IMR-90 (cell line): ENCODE results near the gene TMEM212. TPM values are rescaled to one million over a fixed set of nuclear protein-coding genes. Genes with fewer than 3 reads are reported as not detected.
A peak's percentile ranks its signal among the peaks of the same experiment; 100 is the strongest.

Experiments
- ATAC-seq: fragments of 200-7000 bp; cut with Tn5 transposase; 2 replicates; pipeline ENCODE4 v1.9.1; 2020; ENCODE audit warnings: low read depth, mild to moderate bottlenecking, moderate library complexity
- BruUV-seq: library from RNA; stranded (reverse); fragments of 400-500 nt; replicated peaks from 2 replicates; lab custom pipeline; 2021; lab: Mats Ljungman, UMichigan
- CTCF ChIA-PET: fragments of 300-600 bp; formaldehyde crosslinking; extraction: SDS; loops from one replicate; lab custom pipeline; 2021; ENCODE audit warnings: antibody characterized with exemption; lab: Yijun Ruan, JAX
- POLR2A ChIA-PET: fragments of 300-600 bp; sonication (Branson Sonifier 250); formaldehyde crosslinking; loops from one replicate; lab custom pipeline; 2022; ENCODE audit warnings: antibody characterized with exemption; ENCODE audit not compliant: unreplicated experiment; lab: Charles Lee
- DNase-seq: peaks from one replicate; pipeline ENCODE4 v3.0.0; 2013
- H2AFZ ChIP-seq: replicated peaks from 2 replicates; pipeline ENCODE3; 2013; ENCODE audit warnings: low read length, mild to moderate bottlenecking; ENCODE audit not compliant: poor library complexity
- H2AK5ac ChIP-seq: 2 replicates; pipeline ENCODE4 v1.6.1; 2013; ENCODE audit warnings: low read depth, low read length, inconsistent platforms
- H2AK9ac ChIP-seq: replicated peaks from 2 replicates; pipeline ENCODE3; 2013; ENCODE audit warnings: mild to moderate bottlenecking, low read depth, low read length, moderate library complexity; ENCODE audit not compliant: poor library complexity
- H2BK120ac ChIP-seq: 2 replicates; pipeline ENCODE4 v1.6.1; 2013; ENCODE audit warnings: low read depth, low read length, inconsistent platforms
- H2BK15ac ChIP-seq: 3 replicates; pipeline ENCODE4 v1.6.1; 2013; ENCODE audit warnings: low read depth, low read length, inconsistent platforms
- H2BK20ac ChIP-seq: 2 replicates; pipeline ENCODE4 v1.6.1; 2013; ENCODE audit warnings: low read depth, mild to moderate bottlenecking, inconsistent platforms, low read length, moderate library complexity
- H2BK5ac ChIP-seq: 2 replicates; pipeline ENCODE4 v1.6.1; 2013; ENCODE audit warnings: mild to moderate bottlenecking, low read depth, low read length, inconsistent platforms; ENCODE audit not compliant: poor library complexity, severe bottlenecking
- H3K14ac ChIP-seq: replicated peaks from 2 replicates; pipeline ENCODE4 v1.6.1; 2013; ENCODE audit warnings: low read depth, low read length, inconsistent platforms
- H3K18ac ChIP-seq: 2 replicates; pipeline ENCODE4 v1.6.1; 2013; ENCODE audit warnings: low read depth, low read length, control low read depth
- H3K23ac ChIP-seq: 2 replicates; pipeline ENCODE4 v1.6.1; 2013; ENCODE audit warnings: low read depth, low read length, inconsistent platforms
- H3K27ac ChIP-seq: 2 replicates; pipeline ENCODE4 v1.5.1; 2013; ENCODE audit warnings: mild to moderate bottlenecking, control low read depth, low read length; ENCODE audit not compliant: insufficient read depth
- H3K27me3 ChIP-seq: 2 replicates; pipeline ENCODE4 v1.6.1; 2013; ENCODE audit warnings: low read length; ENCODE audit not compliant: control insufficient read depth, insufficient read depth
- H3K36me3 ChIP-seq: 2 replicates; pipeline ENCODE4 v1.6.1; 2013; ENCODE audit warnings: low read length, mixed read lengths; ENCODE audit not compliant: control insufficient read depth, insufficient read depth
- H3K4ac ChIP-seq: 2 replicates; pipeline ENCODE4 v1.6.1; 2013; ENCODE audit warnings: low read depth, low read length, inconsistent platforms
- H3K4me1 ChIP-seq: 2 replicates; pipeline ENCODE4 v1.6.1; 2013; ENCODE audit warnings: low read length, mixed read lengths; ENCODE audit not compliant: control insufficient read depth, insufficient read depth
- H3K4me2 ChIP-seq: 2 replicates; pipeline ENCODE4 v1.6.1; 2013; ENCODE audit warnings: low read depth, mild to moderate bottlenecking, control low read depth, low read length, moderate library complexity
- H3K4me3 ChIP-seq: 2 replicates; pipeline ENCODE4 v1.5.1; 2013; ENCODE audit warnings: low read depth, mild to moderate bottlenecking, control low read depth, low read length, moderate library complexity; ENCODE audit not compliant: insufficient read depth
- H3K56ac ChIP-seq: 2 replicates; pipeline ENCODE4 v1.6.1; 2013; ENCODE audit warnings: low read length, inconsistent platforms; ENCODE audit not compliant: insufficient read depth; ENCODE audit errors: extremely low read depth
- H3K79me1 ChIP-seq, 2 experiments: 2 replicates each; pipeline ENCODE4 v1.6.1; 2013; ENCODE audit warnings: low read length in 2 of 2, inconsistent platforms in 1 of 2, low read depth in 1 of 2
- H3K9ac ChIP-seq: 2 replicates; pipeline ENCODE4 v1.6.1; 2013; ENCODE audit warnings: low read depth, low read length, control low read depth
- H3K9me1 ChIP-seq: 2 replicates; pipeline ENCODE4 v1.6.1; 2013; ENCODE audit warnings: low read length, inconsistent platforms; ENCODE audit not compliant: insufficient read depth
- H3K9me3 ChIP-seq: 2 replicates; pipeline ENCODE4 v1.6.1; 2013; ENCODE audit warnings: low read length; ENCODE audit not compliant: control insufficient read depth, insufficient read depth
- H4K20me1 ChIP-seq: 2 replicates; pipeline ENCODE4 v1.6.1; 2013; ENCODE audit warnings: low read length, inconsistent platforms; ENCODE audit not compliant: insufficient read depth
- H4K5ac ChIP-seq: 2 replicates; pipeline ENCODE4 v1.6.1; 2013; ENCODE audit warnings: mild to moderate bottlenecking, low read depth, low read length, control low read depth
- H4K8ac ChIP-seq, 2 experiments: 2 replicates each; pipeline ENCODE4 v1.6.1; 2013; ENCODE audit warnings: low read depth in 2 of 2, low read length in 2 of 2, control low read depth in 1 of 2, inconsistent platforms in 1 of 2
- H4K91ac ChIP-seq: 2 replicates; pipeline ENCODE4 v1.6.1; 2013; ENCODE audit warnings: low read depth, low read length, inconsistent platforms; ENCODE audit not compliant: insufficient read depth
- CHD1 ChIP-seq: IDR thresholded peaks from 2 replicates; pipeline ENCODE4 v1.6.1; 2012; ENCODE audit warnings: low read depth, low read length, improper control_type of control experiment
- FOS ChIP-seq: fragments of 150-350 bp; IDR thresholded peaks from 2 replicates; pipeline ENCODE4 v1.6.1; 2016; ENCODE audit warnings: low read depth, low read length
- MAFK ChIP-seq: IDR thresholded peaks from 2 replicates; pipeline ENCODE4 v1.6.1; 2012; ENCODE audit warnings: low read depth, low read length, improper control_type of control experiment
- MAZ ChIP-seq: IDR thresholded peaks from 2 replicates; pipeline ENCODE4 v1.6.1; 2012; ENCODE audit warnings: low read depth, mild to moderate bottlenecking, low read length, improper control_type of control experiment, moderate library complexity, borderline replicate concordance
- POLR2A ChIP-seq: IDR thresholded peaks from 2 replicates; pipeline ENCODE4 v1.6.1; 2012; ENCODE audit warnings: mild to moderate bottlenecking, low read depth, low read length
- RAD21 ChIP-seq: IDR thresholded peaks from 2 replicates; pipeline ENCODE4 v1.6.1; 2012; ENCODE audit warnings: low read length, improper control_type of control experiment
- RCOR1 ChIP-seq: IDR thresholded peaks from 2 replicates; pipeline ENCODE4 v1.6.1; 2012; ENCODE audit warnings: mild to moderate bottlenecking, low read length, improper control_type of control experiment; ENCODE audit not compliant: insufficient replicate concordance
- RFX5 ChIP-seq: IDR thresholded peaks from 2 replicates; pipeline ENCODE4 v1.8.0; 2012; ENCODE audit warnings: low read depth, mild to moderate bottlenecking, low read length, moderate library complexity
- SMC3 ChIP-seq: fragments of 150-350 bp; IDR thresholded peaks from 2 replicates; pipeline ENCODE4 v1.6.1; 2016; ENCODE audit warnings: low read depth, mild to moderate bottlenecking, antibody characterized with exemption, low read length, moderate library complexity
- WGBS, 2 experiments: methylation state at CpG; one replicate each; pipeline versions ENCODE4 v1.1.5 to v1.1.7; 2013; ENCODE audit warnings: missing lambda C conversion rate in 2 of 2; ENCODE audit not compliant: insufficient read length in 1 of 2; ENCODE audit errors: extremely low coverage in 2 of 2; 5-methylcytosine and 5-hydroxymethylcytosine counted together
- dilution Hi-C: fragments of 300-500 bp; cut with HindIII; formaldehyde crosslinking; loops from one replicate; pipeline ENCODE4 v1.14.3; 2018; ENCODE audit warnings: low sequenced_read_pairs; ENCODE audit not compliant: unreplicated experiment
- in situ Hi-C: fragments of 300-500 bp; cut with MboI; formaldehyde crosslinking; loops from 3 replicates; pipeline ENCODE4 v1.14.3; 2019; ENCODE audit warnings: low sequenced_read_pairs, inconsistent platforms, mixed read lengths
- intact Hi-C: fragments of 100-400 bp; cut with micrococcal nuclease; formaldehyde crosslinking; loops from 2 replicates; pipeline ENCODE4 v1.10.0; 2022
- polyA plus RNA-seq, 3 experiments: library from polyadenylated mRNA; depleted of rRNA; stranded (reverse); fragments of >200 nt; gene quantifications; 2 replicates each; pipeline ENCODE4 v1.2.3, GENCODE V29; 2012; ENCODE audit warnings: low replicate concordance in 1 of 3
- total RNA-seq: library from RNA; depleted of rRNA; stranded (reverse); fragments of >200 nt; gene quantifications from 2 replicates; pipeline ENCODE4 v1.2.3, GENCODE V29; 2012

TMEM212 gene
- total and polyA plus RNA-seq, 2 of the 4 experiments (the other 2 are of a cell fraction) = not detected

DNA sequence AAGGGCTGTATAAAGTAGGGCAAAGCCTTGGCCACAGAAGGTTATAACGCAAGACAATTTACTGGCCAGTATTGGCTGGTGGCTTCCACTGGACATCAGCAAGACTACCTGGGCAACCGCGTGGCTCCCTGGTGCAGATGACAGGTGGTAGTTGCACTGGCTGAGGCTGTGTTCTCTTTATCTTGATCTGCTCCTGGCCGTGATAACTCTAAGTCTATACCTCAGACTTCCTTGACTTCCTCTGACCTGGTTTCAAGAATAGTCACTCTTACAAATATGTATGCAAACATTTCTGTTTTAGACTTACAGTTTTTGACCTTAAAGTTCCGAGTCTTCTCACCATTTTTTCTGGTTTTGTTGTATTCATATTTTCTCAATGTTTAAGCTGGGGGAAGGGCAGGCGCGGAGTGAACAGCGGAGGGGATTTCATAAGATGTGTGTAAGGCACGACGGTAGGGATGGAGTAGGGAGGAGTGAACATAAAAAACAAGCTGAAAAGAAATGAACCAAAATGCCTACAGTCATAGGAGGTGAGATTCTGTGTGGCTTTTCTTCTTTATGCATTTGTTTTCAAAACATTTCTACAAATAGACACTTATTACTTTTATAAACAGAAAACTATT is 15.2 kb upstream of the TMEM212 start:
- H3K23ac ChIP-seq = no peak overlapping the region
- H2AK9ac ChIP-seq = no peak overlapping the region
- no TSS peak for BruUV-seq
- dilution Hi-C loops (no loop called here), in situ Hi-C loops (no loop called here), intact Hi-C loops (no loop called here)
- no peak overlapping the region for H3K4me3 ChIP-seq
- H3K9me3 ChIP-seq = no peaks in the 10 kb centered on the region
- peak overlapping the region; percentile 47; the same call in 1 of the 2 replicates for H3K4ac ChIP-seq
- no peak overlapping the region for H4K8ac ChIP-seq
- no peak for TF ChIP-seq FOS
- TF ChIP-seq RAD21 = no peak
- TF ChIP-seq MAFK = no peak
- TF ChIP-seq POLR2A = no peak
- TF ChIP-seq RCOR1 = no peak
- no peak for TF ChIP-seq CHD1
- no peak for TF ChIP-seq MAZ
- no peak for TF ChIP-seq RFX5
- no peak for TF ChIP-seq SMC3
- H3K9me1 ChIP-seq = peaks cover 4% of the 10 kb centered on the region
- CTCF ChIA-PET = interaction anchor here (1.0 to 1.7 kb wide), 2 partner anchors 55 to 56 kb away, joined by 3 to 6 read pairs; no protein-coding TSS in a partner anchor
- H2AFZ ChIP-seq = no peak overlapping the region
- H3K27ac ChIP-seq = no peak overlapping the region
- peak overlapping the region; percentile 58 for H3K18ac ChIP-seq
- H3K27me3 ChIP-seq = no peaks in the 10 kb centered on the region
- no peak overlapping the region for H3K14ac ChIP-seq
- H2BK20ac ChIP-seq = peak overlapping the region; percentile 57
- no peak overlapping the region for H2BK5ac ChIP-seq
- ATAC-seq (no peak), DNase-seq (no peak)
- no peak overlapping the region for H3K4me2 ChIP-seq
- H3K36me3 ChIP-seq = no peaks in the 10 kb centered on the region
- H4K5ac ChIP-seq = peak overlapping the region; percentile 45; the same call in 1 of the 2 replicates
- H3K9ac ChIP-seq = no peak overlapping the region
- no peaks in the 10 kb centered on the region for H4K20me1 ChIP-seq
- no peak overlapping the region for H4K91ac ChIP-seq
- peaks cover 17% of the 10 kb centered on the region for H3K4me1 ChIP-seq
- POLR2A ChIA-PET = no interaction called here
- no peak overlapping the region for H3K56ac ChIP-seq
- H2BK120ac ChIP-seq = 0 out of 2 replicates have a peak overlapping the region, but pooled peaks have one; percentile 13
- H3K79me1 ChIP-seq = no peaks in the 10 kb centered on the region
- H2AK5ac ChIP-seq = peak overlapping the region; percentile 71
- H2BK15ac ChIP-seq = peak overlapping the region; percentile 76; the same call in 1 of the 3 replicates
- WGBS, 2 experiments = no CpG with 5 or more reads among the region's 10 CpGs
